GM10248 (cell line): ENCODE measurements around the gene IRF8.

ENCODE experiments used
- CTCF ChIA-PET: fragments of 300-600 bp; sonication (Branson Sonifier 250); formaldehyde crosslinking; extraction: SDS; loops from one replicate; lab custom pipeline; 2021; ENCODE audit warnings: antibody characterized with exemption; lab: Yijun Ruan, JAX
- POLR2A ChIA-PET: fragments of 350-650 bp; sonication (Branson Sonifier 250); formaldehyde crosslinking; extraction: SDS; loops from one replicate; lab custom pipeline; 2020; ENCODE audit warnings: antibody characterized with exemption; lab: Yijun Ruan, JAX
- DNase-seq: peaks from one replicate; pipeline ENCODE4 v3.0.0; 2012; ENCODE audit errors: extremely low spot score
- CTCF ChIP-seq: IDR thresholded peaks from 2 replicates; pipeline ENCODE4 v1.5.1; 2012; ENCODE audit warnings: mild to moderate bottlenecking, low read depth; ENCODE audit errors: extremely low read depth, missing control alignments, control extremely low read depth

Gene IRF8

GRCh38 chr16:85867189-85867588 is 31.8 kb upstream of the IRF8 start:
- no peak for TF ChIP-seq CTCF
- no peak for DNase-seq
- POLR2A ChIA-PET = no interaction called here
- CTCF ChIA-PET = interaction anchor here (0.6 to 2.1 kb wide), 4 partner anchors 41 to 145 kb away, joined by 3 to 9 read pairs (median 3); no protein-coding TSS in a partner anchor

GRCh38 chr16:85868495-85868894 is 30.5 kb upstream of the IRF8 start:
- DNase-seq = no peak
- ChIA-PET CTCF (interaction anchor here (1.4 to 2.1 kb wide), 4 partner anchors 9 to 47 kb away, joined by 3 to 9 read pairs (median 4); no protein-coding TSS in a partner anchor), POLR2A (no interaction called here)
- TF ChIP-seq CTCF = no peak

DNA sequence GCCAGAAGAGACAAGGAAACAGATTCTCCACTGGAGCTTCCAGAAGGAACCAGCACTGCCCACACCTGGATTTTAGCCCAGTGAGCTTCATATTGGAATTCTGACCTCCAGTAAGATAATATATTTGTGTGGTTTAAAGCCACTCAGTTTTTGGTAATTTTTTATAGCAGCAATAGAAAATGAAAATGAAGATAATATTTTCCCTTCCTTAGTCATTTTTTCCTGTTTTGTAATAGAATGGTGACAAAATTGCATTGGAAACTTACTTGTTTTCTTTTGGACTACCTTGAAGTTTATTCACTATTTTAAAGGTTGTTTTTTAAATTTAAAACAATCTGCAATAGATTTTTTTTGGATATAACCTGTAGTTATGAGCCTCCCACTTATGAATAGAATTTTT is 29.8 kb upstream of the IRF8 start:
- no peak for DNase-seq
- CTCF ChIA-PET = interaction anchor here (1.4 to 1.6 kb wide), 4 partner anchors 9 to 48 kb away, joined by 3 to 6 read pairs (median 4); no protein-coding TSS in a partner anchor
- POLR2A ChIA-PET = no interaction called here
- TF ChIP-seq CTCF = no peak

DNA sequence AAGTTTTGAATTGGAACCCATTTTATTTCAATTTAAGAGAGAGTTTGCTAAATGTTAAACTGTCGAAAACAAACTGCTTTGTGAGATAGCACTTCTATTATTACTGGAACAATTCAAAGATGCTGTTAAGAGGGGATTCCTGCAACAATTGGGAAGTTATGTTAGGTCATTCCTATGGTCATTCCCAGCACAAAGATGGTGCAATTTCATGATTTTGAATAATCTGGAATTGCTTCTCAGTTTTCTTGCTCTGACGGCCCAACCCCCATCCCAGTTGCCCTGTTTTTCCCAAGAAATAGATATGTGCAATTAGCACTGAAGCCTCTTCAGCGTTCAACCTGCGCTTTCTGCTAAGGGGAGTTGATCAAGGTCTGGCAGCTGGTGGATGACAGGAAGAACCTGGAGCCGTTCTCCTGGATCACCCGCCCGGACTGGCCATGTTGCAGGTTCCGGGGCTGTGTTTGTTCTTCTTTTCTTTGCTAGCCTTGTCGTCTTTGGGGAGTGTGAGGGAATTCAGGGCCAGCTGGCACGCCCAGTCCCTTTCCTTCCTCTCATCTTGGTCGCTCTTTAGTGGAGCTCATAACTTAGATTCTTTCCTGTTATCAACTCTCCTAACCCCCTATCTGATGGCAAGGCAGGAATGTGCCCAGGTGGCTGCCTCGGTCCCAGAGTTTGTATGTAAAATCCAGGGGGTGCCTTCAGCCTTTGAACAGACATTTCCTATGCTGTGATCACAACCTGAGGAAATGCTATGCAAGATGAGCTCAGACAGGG is 29.0 kb upstream of the IRF8 start:
- POLR2A ChIA-PET = no interaction called here
- no peak for DNase-seq
- TF ChIP-seq CTCF = no peak
- CTCF ChIA-PET = interaction anchor here (0.8 to 1.6 kb wide), 5 partner anchors 10 to 49 kb away, joined by 3 to 6 read pairs (median 4); no protein-coding TSS in a partner anchor

DNA sequence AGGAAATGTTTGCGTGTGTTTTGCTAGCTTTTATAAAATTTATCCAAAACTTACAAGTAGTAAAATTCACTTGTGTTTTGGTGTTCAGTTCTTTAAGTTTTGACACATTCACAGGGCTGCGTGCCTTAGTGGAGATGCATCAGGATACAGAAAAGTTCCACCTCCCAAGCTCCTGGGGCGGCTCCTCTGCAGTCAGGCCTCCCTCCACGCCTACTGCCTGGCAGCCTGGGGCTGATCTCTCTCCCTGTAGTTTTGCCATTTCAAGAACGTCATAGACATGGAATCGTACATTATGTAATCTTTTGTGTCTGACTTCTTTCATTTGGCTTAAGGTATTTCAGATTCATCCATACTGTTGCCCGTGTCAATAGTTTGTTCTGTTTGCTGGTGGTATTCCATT is 27.2 kb upstream of the IRF8 start:
- no peak for DNase-seq
- CTCF ChIA-PET = no interaction called here
- POLR2A ChIA-PET = no interaction called here
- no peak for TF ChIP-seq CTCF

- no peak for TF ChIP-seq CTCF
- CTCF ChIA-PET = no interaction called here
- no peak for DNase-seq
- POLR2A ChIA-PET = no interaction called here
Observed at GRCh38 chr16:85872734-85873133, 26.2 kb upstream of the IRF8 start.
